ENCODE results near the gene CSRP1.

Gene CSRP1

GRCh38 chr1:201501812-201502510 is 5.0 kb downstream of the CSRP1 start:
- Histone ChIP-seq H3K4me3 (replicated peaks; ENCODE audit: insufficient read depth, low read length) (no peak overlapping the region), H3K27me3 (ENCODE audit: insufficient read depth, poor library complexity, severe bottlenecking) (no peaks in the 10 kb centered on the region), H3K27ac (replicated peaks) (no peak overlapping the region)
- no peak for DNase-seq (ENCODE audit: low read depth in 1 of 2, low spot score in 1 of 2)
- TF ChIP-seq SPI1 (IDR thresholded peaks at IDR 0.05; ENCODE audit: borderline replicate concordance, low read depth) (no peak), GABPA (IDR thresholded peaks at IDR 0.05; ENCODE audit: low read depth) (no peak), REST (IDR thresholded peaks at IDR 0.05; ENCODE audit: insufficient replicate concordance, low read depth) (no peak), CTCF (IDR thresholded peaks at IDR 0.05; ENCODE audit: insufficient read depth, low read length) (no peak), POLR2AphosphoS5 (IDR thresholded peaks at IDR 0.05; ENCODE audit: low read depth) (no peak)

- no peak for TF ChIP-seq SPI1 (IDR thresholded peaks at IDR 0.05; ENCODE audit: borderline replicate concordance, low read depth)
- TF ChIP-seq POLR2AphosphoS5 (IDR thresholded peaks at IDR 0.05; ENCODE audit: low read depth) = no peak
- TF ChIP-seq GABPA (IDR thresholded peaks at IDR 0.05; ENCODE audit: low read depth) = no peak
- TF ChIP-seq CTCF (IDR thresholded peaks at IDR 0.05; ENCODE audit: insufficient read depth, low read length) = no peak
- no peak for TF ChIP-seq REST (IDR thresholded peaks at IDR 0.05; ENCODE audit: insufficient replicate concordance, low read depth)
- H3K4me3 ChIP-seq (replicated peaks; ENCODE audit: insufficient read depth, low read length) = no peak overlapping the region
- no peak for DNase-seq (ENCODE audit: low read depth in 1 of 2, low spot score in 1 of 2)
- no peaks in the 10 kb centered on the region for H3K27me3 ChIP-seq (ENCODE audit: insufficient read depth, poor library complexity, severe bottlenecking)
- H3K27ac ChIP-seq (replicated peaks) = no peak overlapping the region
These were observed 5.8 kb downstream of the CSRP1 start for GRCh38 chr1:201501144-201501543.

GRCh38 chr1:201500670-201501120 is 6.2 kb downstream of the CSRP1 start:
- DNase-seq (ENCODE audit: low read depth in 1 of 2, low spot score in 1 of 2) = no peak
- Histone ChIP-seq H3K27me3 (ENCODE audit: insufficient read depth, poor library complexity, severe bottlenecking) (no peaks in the 10 kb centered on the region), H3K4me3 (replicated peaks; ENCODE audit: insufficient read depth, low read length) (no peak overlapping the region), H3K27ac (replicated peaks) (no peak overlapping the region)
- TF ChIP-seq SPI1 (IDR thresholded peaks at IDR 0.05; ENCODE audit: borderline replicate concordance, low read depth) (no peak), POLR2AphosphoS5 (IDR thresholded peaks at IDR 0.05; ENCODE audit: low read depth) (no peak), GABPA (IDR thresholded peaks at IDR 0.05; ENCODE audit: low read depth) (no peak)

GRCh38 chr1:201499795-201500669 is 6.9 kb downstream of the CSRP1 start:
- DNase-seq (ENCODE audit: low read depth in 1 of 2, low spot score in 1 of 2) = no peak
- Histone ChIP-seq H3K27me3 (ENCODE audit: insufficient read depth, poor library complexity, severe bottlenecking) (no peaks in the 10 kb centered on the region), H3K4me3 (replicated peaks; ENCODE audit: insufficient read depth, low read length) (no peak overlapping the region), H3K27ac (replicated peaks) (no peak overlapping the region)
- TF ChIP-seq POLR2AphosphoS5 (IDR thresholded peaks at IDR 0.05; ENCODE audit: low read depth) = no peak

Data from HL-60 (cell line).